C4-2B (cell line): ENCODE results near the gene SLAIN1.

Source experiments
- H3K27ac ChIP-seq: fragments of 450-650 bp; 2 replicates; pipeline ENCODE4 v1.5.1; 2017
- CTCF ChIP-seq: fragments of 450-650 bp; conservative IDR thresholded peaks from 2 replicates; pipeline ENCODE4 v1.5.1; 2017; ENCODE audit warnings: mild to moderate bottlenecking
- ZFX ChIP-seq: fragments of 450-650 bp; IDR thresholded peaks from 2 replicates; pipeline ENCODE4 v1.6.1; 2017

SLAIN1 gene

DNA sequence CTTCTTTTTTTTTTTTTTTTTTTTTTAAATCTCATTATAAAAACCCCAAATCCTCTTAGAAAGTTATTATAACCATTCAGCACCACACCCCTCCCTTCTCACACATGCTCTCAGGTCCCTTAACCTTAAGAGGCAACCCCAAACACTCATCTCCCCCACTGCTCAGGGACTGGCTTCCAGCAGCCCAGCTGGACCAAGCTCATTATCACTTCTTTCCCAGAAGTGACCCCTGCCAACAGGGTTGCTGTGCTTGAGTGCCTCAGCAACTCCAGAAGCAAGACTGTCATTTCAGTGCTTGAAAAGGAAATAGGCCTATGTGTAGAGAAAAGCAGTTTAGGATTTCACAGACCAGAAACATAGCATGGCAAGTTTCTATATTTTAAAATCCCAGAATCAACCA, 84.3 kb downstream of the SLAIN1 start:
- H3K27ac ChIP-seq, result no peak overlapping the region
- TF ChIP-seq CTCF, result no peak
- no peak for TF ChIP-seq ZFX

DNA sequence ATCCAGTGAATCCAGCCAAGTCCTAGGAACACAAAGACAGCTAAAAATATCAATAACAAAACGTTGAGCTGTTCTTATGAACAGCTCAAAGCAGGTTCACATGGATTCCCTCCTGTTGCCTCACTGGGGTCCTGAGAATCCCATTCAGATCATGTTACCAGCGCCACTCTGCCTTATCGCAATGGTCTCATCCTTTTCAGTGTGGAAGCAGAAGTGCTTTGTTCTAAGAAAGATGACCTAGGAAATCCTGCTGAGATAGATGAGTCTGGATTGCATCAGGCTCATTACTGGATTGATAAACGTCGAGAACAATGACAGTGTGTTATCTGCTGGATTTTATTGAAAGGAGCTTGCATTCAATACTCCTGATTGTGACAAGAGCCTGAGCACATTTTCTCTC, 87.0 kb downstream of the SLAIN1 start:
- no peak overlapping the region for H3K27ac ChIP-seq
- TF ChIP-seq ZFX, result no peak
- no peak for TF ChIP-seq CTCF

DNA sequence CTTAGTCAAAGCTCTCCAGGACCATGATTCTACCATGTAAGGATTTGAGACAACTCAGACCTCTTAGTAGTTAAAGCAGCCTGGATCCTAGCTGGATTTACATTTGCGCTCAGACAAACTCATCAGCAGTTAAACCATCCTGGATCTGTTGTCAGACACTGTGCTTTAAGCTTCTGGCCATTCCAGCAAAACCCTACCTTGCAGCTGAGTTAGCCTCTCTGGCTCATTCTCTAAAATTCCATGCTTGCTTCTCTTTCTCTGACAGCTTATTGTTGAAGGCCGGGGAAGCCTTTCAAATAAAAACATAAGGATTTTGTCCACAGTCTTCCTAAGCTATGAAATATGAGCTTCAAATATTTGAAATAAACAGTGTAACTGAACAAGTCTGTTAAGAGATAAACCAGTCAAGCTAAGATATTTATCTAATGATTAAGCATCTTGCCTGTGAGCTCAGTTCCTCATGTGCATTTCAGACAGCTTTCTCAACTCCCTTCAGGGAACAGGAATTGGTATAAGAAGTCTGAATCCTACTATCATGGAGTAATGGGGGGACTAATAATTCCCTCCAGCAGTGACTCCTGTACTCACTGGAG, 89.3 kb downstream of the SLAIN1 start:
- H3K27ac ChIP-seq, result no peak overlapping the region
- no peak for TF ChIP-seq CTCF
- no peak for TF ChIP-seq ZFX

GRCh38 chr13:77789376-77789775, 91.9 kb downstream of the SLAIN1 start:
- TF ChIP-seq ZFX, result no peak
- no peak for TF ChIP-seq CTCF
- no peak overlapping the region for H3K27ac ChIP-seq

DNA sequence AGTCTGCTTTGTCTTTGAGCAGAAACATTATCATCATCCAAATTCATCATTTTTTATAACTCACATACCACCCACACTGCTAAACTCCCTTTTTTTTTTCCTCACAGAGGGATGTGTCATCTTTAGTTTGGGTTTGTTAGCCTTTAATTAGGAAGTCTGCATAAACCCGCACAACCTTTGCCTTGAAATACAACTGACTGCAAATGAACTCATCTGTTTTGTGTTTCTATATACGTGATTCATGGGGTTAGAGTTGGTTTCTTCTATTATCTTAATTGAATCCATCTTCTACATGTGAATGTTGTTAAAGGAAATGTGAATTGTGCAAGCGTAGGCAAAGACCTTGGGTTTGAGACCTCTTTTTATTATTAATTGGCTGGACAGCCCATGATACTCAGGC, 102.7 kb downstream of the SLAIN1 start:
- H3K27ac ChIP-seq, result no peak overlapping the region
- no peak for TF ChIP-seq CTCF
- no peak for TF ChIP-seq ZFX

- TF ChIP-seq CTCF (no peak), ZFX (no peak)
- H3K27ac ChIP-seq, result no peak overlapping the region
Measured at GRCh38 chr13:77806518-77806917, 109.0 kb downstream of the SLAIN1 start.

- H3K27ac ChIP-seq, result no peak overlapping the region
- TF ChIP-seq ZFX (no peak), CTCF (no peak)
Measured at GRCh38 chr13:77807431-77808135, 110.1 kb downstream of the SLAIN1 start.
